CD4-positive, alpha-beta T cell (primary cell): Measurements from ENCODE around the gene CCT7. TPM values are rescaled to one million over a fixed set of nuclear protein-coding genes. Genes with fewer than 3 reads are reported as not detected.

Experiments used
- ATAC-seq: fragments of 200-7000 bp; cut with Tn5 transposase; one replicate; pipeline ENCODE4 v1.10.0; 2022; ENCODE audit warnings: mild to moderate bottlenecking; ENCODE audit not compliant: poor library complexity
- CTCF ChIA-PET: fragments of 350-600 bp; sonication (Branson Sonifier 250); formaldehyde crosslinking; loops from one replicate; lab custom pipeline; 2021; ENCODE audit warnings: antibody characterized with exemption, inconsistent platforms; lab: Charles Lee
- POLR2A ChIA-PET: fragments of 350-600 bp; sonication (Branson Sonifier 250); formaldehyde crosslinking; loops from one replicate; lab custom pipeline; 2021; ENCODE audit warnings: antibody characterized with exemption, inconsistent platforms; lab: Charles Lee
- DNase-seq, 14 experiments: peaks; one replicate each; pipeline ENCODE4 v3.0.0-alpha.2; 2013 to 2020; ENCODE audit warnings: mixed read lengths in 2 of 14
- H3K27ac ChIP-seq, 2 donors: one replicate each; pipeline versions ENCODE4 v1.5.1 to v1.7.0; 2013; ENCODE audit warnings: low read length in 2 of 2, low read depth in 1 of 2, mild to moderate bottlenecking in 1 of 2
- H3K27me3 ChIP-seq, 2 experiments: 1 replicate in 1 of 2; 2 replicates in 1 of 2; pipeline versions ENCODE4 v1.6.1 to v1.7.0; 2013; ENCODE audit warnings: low read length in 2 of 2, control low read depth in 1 of 2, mild to moderate bottlenecking in 1 of 2, moderate library complexity in 1 of 2; ENCODE audit not compliant: insufficient read depth in 2 of 2, control insufficient read depth in 1 of 2
- H3K36me3 ChIP-seq: one replicate; pipeline ENCODE4 v1.6.1; 2013; ENCODE audit warnings: low read length, control low read depth; ENCODE audit not compliant: insufficient read depth
- H3K4me1 ChIP-seq: one replicate; pipeline ENCODE4 v1.6.1; 2013; ENCODE audit warnings: low read length, control low read depth; ENCODE audit not compliant: insufficient read depth
- H3K4me3 ChIP-seq: one replicate; pipeline ENCODE4 v1.5.1; 2013; ENCODE audit warnings: mild to moderate bottlenecking, low read length, moderate library complexity
- H3K9me3 ChIP-seq, 2 experiments: 1 replicate in 1 of 2; 2 replicates in 1 of 2; pipeline versions ENCODE4 v1.6.1 to v1.7.0; 2013; ENCODE audit warnings: low read length in 2 of 2, mild to moderate bottlenecking in 2 of 2, control low read depth in 1 of 2, moderate library complexity in 1 of 2; ENCODE audit not compliant: control insufficient read depth in 1 of 2, insufficient read depth in 1 of 2
- H3K27ac Mint-ChIP-seq: one replicate; pipeline ENCODE4 v1.8.0; 2020; ENCODE audit warnings: mixed read lengths
- H3K27me3 Mint-ChIP-seq: one replicate; pipeline ENCODE4 v1.8.0; 2021; ENCODE audit warnings: mixed read lengths
- H3K36me3 Mint-ChIP-seq: one replicate; pipeline ENCODE4 v1.8.0; 2021; ENCODE audit warnings: low read depth, mixed read lengths
- H3K4me1 Mint-ChIP-seq: one replicate; pipeline ENCODE4 v1.8.0; 2021; ENCODE audit warnings: low read depth, mixed read lengths
- H3K4me3 Mint-ChIP-seq: one replicate; pipeline ENCODE4 v1.8.0; 2020; ENCODE audit warnings: mild to moderate bottlenecking, mixed read lengths
- H3K9me3 Mint-ChIP-seq: one replicate; pipeline ENCODE4 v1.8.0; 2020; ENCODE audit warnings: mixed read lengths
- CTCF ChIP-seq: fragments of 200-600 bp; IDR thresholded peaks from one replicate; pipeline ENCODE4 v1.8.0; 2022; ENCODE audit warnings: antibody characterized with exemption, mild to moderate bottlenecking
- intact Hi-C, 2 experiments: fragments of 100-400 bp; cut with DNase I in 1 of 2; cut with micrococcal nuclease in 1 of 2; formaldehyde crosslinking; loops; one replicate each; pipeline versions ENCODE4 v1.15.1 to v1.9.0; 2023 to 2025; cut with DNase I, micrococcal nuclease
- total RNA-seq, 174 experiments: library from RNA in 2 of 174; stranded (reverse) in 2 of 174; gene quantifications; one replicate each; pipeline ENCODE4 v1.2.3 and lab custom pipeline; 2021 to 2026

Gene CCT7
- total RNA-seq, 2 experiments from 2014 or later = 86.9 to 96.9 TPM

DNA sequence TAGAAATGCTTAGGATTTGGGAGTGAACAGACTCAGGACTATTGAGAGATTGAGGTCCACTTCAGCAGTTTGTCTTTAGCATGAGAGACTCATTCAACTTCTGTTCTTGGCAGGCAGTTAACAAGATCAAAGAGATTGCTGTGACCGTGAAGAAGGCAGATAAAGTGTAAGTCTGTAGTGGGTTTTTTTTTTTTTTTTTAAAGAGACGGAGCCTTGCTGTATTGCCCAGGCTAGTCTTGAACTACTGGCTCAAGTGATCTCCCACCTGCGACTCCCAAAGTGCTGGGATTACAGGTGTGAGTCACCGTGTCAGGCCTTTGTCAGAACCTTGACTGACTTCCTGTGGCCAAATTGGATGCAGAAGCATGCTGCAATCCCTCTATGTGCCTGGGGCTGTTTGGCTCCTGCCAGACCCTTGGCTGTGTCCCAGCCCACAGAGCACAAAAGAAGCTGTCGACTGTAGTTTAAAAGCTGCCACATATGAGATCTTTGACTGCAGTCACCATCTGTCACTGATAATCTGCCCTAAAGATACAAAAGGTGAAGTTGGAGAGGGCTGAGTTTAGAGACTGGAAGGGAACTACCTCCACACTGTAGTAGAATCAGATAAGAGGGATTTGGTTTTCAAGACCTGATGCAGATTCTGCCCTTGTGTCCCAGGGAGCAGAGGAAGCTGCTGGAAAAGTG, 9.9 kb downstream of the CCT7 start:
- H3K27me3 Mint-ChIP-seq = no peaks in the 10 kb centered on the region
- H3K4me1 Mint-ChIP-seq = peaks cover 15% of the 10 kb centered on the region
- no peaks in the 10 kb centered on the region for H3K9me3 Mint-ChIP-seq
- no peak overlapping the region for H3K4me3 Mint-ChIP-seq
- H3K9me3 ChIP-seq = no peaks in the 10 kb centered on the region
- H3K36me3 ChIP-seq = peaks cover 95% of the 10 kb centered on the region
- ChIA-PET POLR2A (interaction anchor here (1.6 to 2.1 kb wide), 2 partner anchors 8 to 10 kb away, joined by 8 to 9 read pairs; partner anchors contain the start of genes CCT7 and PRADC1), CTCF (no interaction called here)
- H3K27me3 ChIP-seq = no peaks in the 10 kb centered on the region
- no peak for ATAC-seq
- no peaks in the 10 kb centered on the region for H3K4me1 ChIP-seq
- no peak for DNase-seq
- no peak overlapping the region for H3K27ac ChIP-seq
- H3K36me3 Mint-ChIP-seq = peaks cover 93% of the 10 kb centered on the region
- peak overlapping the region; percentile 5 for H3K27ac Mint-ChIP-seq
- H3K4me3 ChIP-seq = no peak overlapping the region
- intact Hi-C loops = no loop called here
- TF ChIP-seq CTCF = no peak

DNA sequence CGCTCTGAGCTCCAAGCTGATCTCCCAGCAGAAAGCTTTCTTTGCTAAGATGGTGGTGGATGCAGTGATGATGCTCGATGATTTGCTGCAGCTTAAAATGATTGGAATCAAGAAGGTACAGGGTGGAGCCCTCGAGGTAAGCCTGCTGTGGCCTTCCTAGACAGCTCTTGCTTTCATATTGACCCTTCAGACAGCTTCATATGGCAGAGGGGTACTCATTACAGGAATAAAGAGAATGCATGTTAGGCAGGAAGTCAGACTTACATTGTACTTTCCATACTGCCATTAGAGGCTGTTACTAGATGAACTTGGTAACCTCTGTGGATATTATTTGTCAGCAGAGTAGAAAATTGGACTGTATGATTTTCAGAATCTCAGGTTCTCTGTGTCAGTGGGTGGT, 10.5 kb downstream of the CCT7 start:
- H3K4me3 ChIP-seq = no peak overlapping the region
- H3K9me3 Mint-ChIP-seq = no peaks in the 10 kb centered on the region
- ChIA-PET POLR2A (interaction anchor here (0.8 to 2.1 kb wide), 2 partner anchors 9 to 11 kb away, joined by 3 to 8 read pairs; partner anchors contain the start of gene CCT7), CTCF (no interaction called here)
- H3K27ac Mint-ChIP-seq = peak overlapping the region; percentile 5
- TF ChIP-seq CTCF = no peak
- no peaks in the 10 kb centered on the region for H3K9me3 ChIP-seq
- no peaks in the 10 kb centered on the region for H3K27me3 Mint-ChIP-seq
- ATAC-seq = no peak
- no peak overlapping the region for H3K4me3 Mint-ChIP-seq
- DNase-seq = no peak
- intact Hi-C loops = no loop called here
- H3K36me3 Mint-ChIP-seq = peaks cover 93% of the 10 kb centered on the region
- H3K4me1 Mint-ChIP-seq = peaks cover 10% of the 10 kb centered on the region
- H3K36me3 ChIP-seq = peaks cover 95% of the 10 kb centered on the region
- H3K27ac ChIP-seq = no peak overlapping the region
- no peaks in the 10 kb centered on the region for H3K4me1 ChIP-seq
- no peaks in the 10 kb centered on the region for H3K27me3 ChIP-seq

DNA sequence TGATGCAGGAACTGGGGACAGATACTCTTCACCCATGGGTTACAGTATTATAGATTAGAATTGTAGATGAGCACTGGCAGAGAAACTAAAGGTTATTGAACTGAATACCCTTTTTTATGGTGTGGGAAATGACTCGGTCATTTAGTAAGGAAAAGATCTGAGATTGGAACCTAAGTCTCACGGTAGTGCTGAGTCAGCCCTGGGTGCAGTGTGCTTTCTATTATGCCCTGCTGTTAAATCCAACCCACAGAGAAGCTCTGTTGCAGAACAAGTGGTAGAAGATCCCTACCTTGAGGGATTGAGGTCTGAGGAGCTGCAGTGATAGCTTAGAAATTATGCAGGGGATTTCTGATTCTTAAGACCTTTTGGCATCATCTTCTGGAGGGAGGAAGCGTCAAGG, 12.7 kb downstream of the CCT7 start:
- CTCF ChIA-PET = interaction anchor here (1.2 kb wide), 1 partner anchor 69 kb away, joined by 3 read pairs; no protein-coding TSS in a partner anchor
- TF ChIP-seq CTCF = no peak

More for the DNA sequence above, 12.7 kb downstream of the CCT7 start:
- no peaks in the 10 kb centered on the region for H3K9me3 Mint-ChIP-seq
- H3K27ac Mint-ChIP-seq = no peak overlapping the region
- no peak overlapping the region for H3K4me3 ChIP-seq
- H3K27ac ChIP-seq = no peak overlapping the region
- intact Hi-C loops = no loop called here
- no peak overlapping the region for H3K4me3 Mint-ChIP-seq
- DNase-seq = no peak
- H3K27me3 ChIP-seq = no peaks in the 10 kb centered on the region
- peaks cover 7% of the 10 kb centered on the region for H3K4me1 Mint-ChIP-seq
- no peaks in the 10 kb centered on the region for H3K9me3 ChIP-seq
- ATAC-seq = no peak
- POLR2A ChIA-PET = interaction anchor here (1.8 kb wide), 1 partner anchor 13 kb away, joined by 11 read pairs; the partner anchor contains the start of genes CCT7 and PRADC1
- H3K4me1 ChIP-seq = no peaks in the 10 kb centered on the region
- peaks cover 94% of the 10 kb centered on the region for H3K36me3 Mint-ChIP-seq
- peaks cover 95% of the 10 kb centered on the region for H3K36me3 ChIP-seq
- H3K27me3 Mint-ChIP-seq = no peaks in the 10 kb centered on the region
